Thymus (tissue), 11 donors: ENCODE measurements around the gene NMU. TPM values are rescaled to one million over a fixed set of nuclear protein-coding genes. Genes with fewer than 3 reads are reported as not detected.
A peak's percentile ranks its signal among the peaks of the same experiment; 100 is the strongest.
"Not testable (repeated sequence)": the region's sequence is repeated elsewhere in the genome, so short reads cannot be mapped to it uniquely, and the experiment has no call there.

Source experiments
- DNase-seq, 9 donors: peaks; one replicate each; pipeline ENCODE4 v3.0.0-alpha.2; 2013; ENCODE audit warnings: low spot score in 9 of 9, low read depth in 6 of 9, missing footprints in 1 of 9
- H3K27ac ChIP-seq, 2 donors: one replicate each; pipeline ENCODE4 v1.5.1; 2013; ENCODE audit warnings: control low read depth in 1 of 2, low read depth in 1 of 2, low read length in 1 of 2, mild to moderate bottlenecking in 1 of 2, moderate library complexity in 1 of 2
- H3K27me3 ChIP-seq, 2 donors: one replicate each; pipeline ENCODE4 v1.5.1; 2013; ENCODE audit warnings: low read length in 1 of 2; ENCODE audit not compliant: control insufficient read depth in 2 of 2, insufficient read depth in 1 of 2
- H3K36me3 ChIP-seq, 2 donors: one replicate each; pipeline ENCODE4 v1.5.1; 2013; ENCODE audit warnings: low read length in 1 of 2, mild to moderate bottlenecking in 1 of 2, moderate library complexity in 1 of 2; ENCODE audit not compliant: control insufficient read depth in 2 of 2, insufficient read depth in 2 of 2
- H3K4me1 ChIP-seq, 2 donors: one replicate each; pipeline ENCODE4 v1.5.1; 2013; ENCODE audit warnings: low read length in 2 of 2; ENCODE audit not compliant: control insufficient read depth in 2 of 2, insufficient read depth in 2 of 2
- H3K4me3 ChIP-seq, 2 donors: one replicate each; pipeline ENCODE4 v1.5.1; 2013; ENCODE audit warnings: low read length in 2 of 2, control low read depth in 1 of 2, mild to moderate bottlenecking in 1 of 2
- H3K9me3 ChIP-seq, 2 donors: one replicate each; pipeline ENCODE4 v1.5.1; 2013; ENCODE audit warnings: low read length in 1 of 2, mild to moderate bottlenecking in 1 of 2; ENCODE audit not compliant: control insufficient read depth in 2 of 2, insufficient read depth in 1 of 2
- WGBS: extraction: QIAGEN DNeasy Blood & Tissue Kit; methylation state at CpG from one replicate; pipeline ENCODE4 v1.1.7; 2013; 5-methylcytosine and 5-hydroxymethylcytosine counted together
- polyA plus RNA-seq: library from polyadenylated mRNA; stranded (reverse); fragments of 200-250 nt; gene quantifications from one replicate; pipeline ENCODE4 v1.2.3, GENCODE V29; 2013
- total RNA-seq: library from RNA; stranded (reverse); fragments of 120-200 nt; gene quantifications from one replicate; pipeline ENCODE4 v1.2.4, GENCODE V29; 2013
- donor health status: healthy.

Gene NMU
- total and polyA plus RNA-seq, 2 donors, result 2.5 to 2.9 TPM

- peaks cover 0 to 3% of the 10 kb centered on the region in 2 donors for H3K9me3 ChIP-seq
- H3K4me3 ChIP-seq, result peak overlapping the region in 1 of 2 donors; percentile 53
- peaks cover 49 to 62% of the 10 kb centered on the region in 2 donors for H3K27me3 ChIP-seq
- no peak overlapping the region for H3K27ac ChIP-seq
- H3K36me3 ChIP-seq, result no peaks in the 10 kb centered on the region
- no peak for DNase-seq
- peaks cover 9 to 12% of the 10 kb centered on the region in 2 donors for H3K4me1 ChIP-seq
- WGBS, result 9% methylated on average over 7 of the region's 7 CpGs
Measured at GRCh38 chr4:55636656-55636999, 530 bp upstream of the NMU start.

GRCh38 chr4:55635282-55635681 lies 816 bp downstream of the NMU start:
- Histone ChIP-seq H3K4me1 (peaks cover 9 to 12% of the 10 kb centered on the region in 2 donors), H3K27me3 (peaks cover 46 to 62% of the 10 kb centered on the region in 2 donors), H3K9me3 (peaks cover 0 to 3% of the 10 kb centered on the region in 2 donors), H3K27ac (no peak overlapping the region), H3K36me3 (no peaks in the 10 kb centered on the region), H3K4me3 (peak overlapping the region; percentile 19 to 53)
- DNase-seq, result peak in 1 of 9 donors; percentile 33
- 2% methylated on average over 11 of the region's 11 CpGs for WGBS

- no peaks in the 10 kb centered on the region for H3K36me3 ChIP-seq
- H3K4me3 ChIP-seq, result no peak overlapping the region
- DNase-seq, result peak in 1 of 9 donors; percentile 3
- H3K27me3 ChIP-seq, result peaks cover 44 to 60% of the 10 kb centered on the region in 2 donors
- 37% methylated on average over 3 of the region's 3 CpGs for WGBS
- H3K4me1 ChIP-seq, result peaks cover 9 to 12% of the 10 kb centered on the region in 2 donors
- no peak overlapping the region for H3K27ac ChIP-seq
- peaks cover 0 to 3% of the 10 kb centered on the region in 2 donors for H3K9me3 ChIP-seq
Measured at GRCh38 chr4:55634417-55635128, 1.5 kb downstream of the NMU start.

- H3K27ac ChIP-seq, result no peak overlapping the region
- 86% methylated on average over 6 of the region's 6 CpGs for WGBS
- H3K27me3 ChIP-seq, result peaks cover 42 to 57% of the 10 kb centered on the region in 2 donors
- peaks cover 0 to 3% of the 10 kb centered on the region in 2 donors for H3K9me3 ChIP-seq
- DNase-seq, result no peak
- H3K4me1 ChIP-seq, result peaks cover 9 to 12% of the 10 kb centered on the region in 2 donors
- no peak overlapping the region for H3K4me3 ChIP-seq
- H3K36me3 ChIP-seq, result no peaks in the 10 kb centered on the region
Measured at GRCh38 chr4:55633903-55634302, 2.2 kb downstream of the NMU start.

GRCh38 chr4:55625835-55626234 lies 10.3 kb downstream of the NMU start:
- no peak for DNase-seq
- WGBS, result 96% methylated on average over 2 of the region's 2 CpGs
- H3K36me3 ChIP-seq, result no peaks in the 10 kb centered on the region
- no peaks in the 10 kb centered on the region for H3K4me1 ChIP-seq
- no peaks in the 10 kb centered on the region for H3K9me3 ChIP-seq
- no peak overlapping the region for H3K4me3 ChIP-seq
- no peak overlapping the region for H3K27ac ChIP-seq
- no peaks in the 10 kb centered on the region for H3K27me3 ChIP-seq

GRCh38 chr4:55624063-55624462 lies 12.0 kb downstream of the NMU start:
- not testable (repeated sequence) for H3K4me1 ChIP-seq, H3K4me3 ChIP-seq, H3K27me3 ChIP-seq, DNase-seq, H3K36me3 ChIP-seq, H3K9me3 ChIP-seq, H3K27ac ChIP-seq
- WGBS, result 70% methylated on average over 1 of the region's 1 CpG

- Histone ChIP-seq H3K4me1 (no peaks in the 10 kb centered on the region), H3K27me3 (no peaks in the 10 kb centered on the region), H3K36me3 (no peaks in the 10 kb centered on the region), H3K9me3 (no peaks in the 10 kb centered on the region), H3K4me3 (no peak overlapping the region), H3K27ac (no peak overlapping the region)
- no peak for DNase-seq
- WGBS, result 98% methylated on average over 1 of the region's 1 CpG
Measured at GRCh38 chr4:55618546-55619143, 17.5 kb downstream of the NMU start.

- Histone ChIP-seq H3K27me3 (no peaks in the 10 kb centered on the region), H3K9me3 (no peaks in the 10 kb centered on the region), H3K36me3 (no peaks in the 10 kb centered on the region), H3K4me3 (no peak overlapping the region), H3K4me1 (no peaks in the 10 kb centered on the region), H3K27ac (no peak overlapping the region)
- peak in 1 of 9 donors; percentile 5 for DNase-seq
- 97% methylated on average over 1 of the region's 1 CpG for WGBS
Measured at GRCh38 chr4:55617587-55618197, 18.4 kb downstream of the NMU start.

- no peak overlapping the region for H3K4me3 ChIP-seq
- H3K27me3 ChIP-seq, result no peaks in the 10 kb centered on the region
- H3K9me3 ChIP-seq, result no peaks in the 10 kb centered on the region
- no peak overlapping the region for H3K27ac ChIP-seq
- H3K4me1 ChIP-seq, result peaks cover 0 to 7% of the 10 kb centered on the region in 2 donors
- over 99% methylated on average over 3 of the region's 3 CpGs for WGBS
- no peak for DNase-seq
- no peaks in the 10 kb centered on the region for H3K36me3 ChIP-seq
Measured at GRCh38 chr4:55615008-55615407, 21.1 kb downstream of the NMU start.
